SH-SY5Y (cell line): ENCODE measurements around the gene G0S2.

Experiments
- GATA2 ChIP-seq: IDR thresholded peaks from 2 replicates; pipeline ENCODE4 v1.6.1; 2011; ENCODE audit warnings: mild to moderate bottlenecking, low read depth, low read length
- GATA3 ChIP-seq: IDR thresholded peaks from 2 replicates; pipeline ENCODE4 v1.6.1; 2011; ENCODE audit warnings: low read depth, mild to moderate bottlenecking, low read length, moderate library complexity

DNA sequence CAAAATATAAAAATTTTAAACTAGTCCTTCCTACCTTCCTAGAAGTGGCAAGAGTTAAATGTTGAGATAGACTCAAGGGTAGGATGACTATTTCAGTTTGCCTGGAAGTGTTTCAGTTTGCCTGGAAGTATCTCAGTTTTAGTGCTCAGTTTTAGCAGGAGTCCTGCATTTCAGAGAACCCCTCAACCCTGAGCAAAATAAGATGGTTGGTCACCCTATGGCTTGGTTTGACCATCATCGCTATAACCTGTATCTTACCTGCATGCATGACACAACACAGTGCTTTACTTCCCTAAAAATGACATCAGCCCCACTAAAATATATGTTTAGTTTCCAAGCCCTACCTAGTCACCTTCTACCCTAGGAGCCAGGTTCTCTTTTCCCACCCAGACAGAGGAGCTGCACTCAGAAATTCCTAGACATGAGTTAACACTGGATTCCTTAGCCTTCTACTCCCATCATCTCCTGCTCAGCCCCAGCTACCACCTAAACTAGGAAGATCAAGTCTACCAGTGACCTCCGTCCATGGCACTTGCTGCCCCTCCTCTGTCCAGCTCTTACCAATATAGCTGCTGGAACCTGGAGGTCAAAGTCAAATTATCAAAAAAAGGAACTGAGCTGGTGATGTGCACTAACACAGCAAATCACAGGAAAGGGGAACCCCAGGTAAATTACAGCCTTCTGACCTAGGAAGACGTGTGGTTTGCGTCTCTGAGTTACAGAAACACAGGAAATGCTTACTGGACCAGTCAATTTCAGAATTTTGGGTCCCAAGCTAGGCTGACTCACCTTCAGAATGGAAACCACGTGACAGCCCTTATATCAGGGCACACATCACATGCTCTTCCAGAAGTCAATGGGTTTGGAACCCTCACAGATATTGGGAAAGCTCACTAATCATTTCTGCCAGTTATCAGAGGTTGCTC, 2.2 kb upstream of the G0S2 start:
- TF ChIP-seq GATA3 = no peak
- no peak for TF ChIP-seq GATA2
